ENCODE data around the gene PDZD2. TPM values are rescaled to one million over a fixed set of nuclear protein-coding genes. Genes with fewer than 3 reads are reported as not detected.

PDZD2 gene
- total and polyA plus RNA-seq, 5 donors: 40.4 to 188 (median 109) TPM

DNA sequence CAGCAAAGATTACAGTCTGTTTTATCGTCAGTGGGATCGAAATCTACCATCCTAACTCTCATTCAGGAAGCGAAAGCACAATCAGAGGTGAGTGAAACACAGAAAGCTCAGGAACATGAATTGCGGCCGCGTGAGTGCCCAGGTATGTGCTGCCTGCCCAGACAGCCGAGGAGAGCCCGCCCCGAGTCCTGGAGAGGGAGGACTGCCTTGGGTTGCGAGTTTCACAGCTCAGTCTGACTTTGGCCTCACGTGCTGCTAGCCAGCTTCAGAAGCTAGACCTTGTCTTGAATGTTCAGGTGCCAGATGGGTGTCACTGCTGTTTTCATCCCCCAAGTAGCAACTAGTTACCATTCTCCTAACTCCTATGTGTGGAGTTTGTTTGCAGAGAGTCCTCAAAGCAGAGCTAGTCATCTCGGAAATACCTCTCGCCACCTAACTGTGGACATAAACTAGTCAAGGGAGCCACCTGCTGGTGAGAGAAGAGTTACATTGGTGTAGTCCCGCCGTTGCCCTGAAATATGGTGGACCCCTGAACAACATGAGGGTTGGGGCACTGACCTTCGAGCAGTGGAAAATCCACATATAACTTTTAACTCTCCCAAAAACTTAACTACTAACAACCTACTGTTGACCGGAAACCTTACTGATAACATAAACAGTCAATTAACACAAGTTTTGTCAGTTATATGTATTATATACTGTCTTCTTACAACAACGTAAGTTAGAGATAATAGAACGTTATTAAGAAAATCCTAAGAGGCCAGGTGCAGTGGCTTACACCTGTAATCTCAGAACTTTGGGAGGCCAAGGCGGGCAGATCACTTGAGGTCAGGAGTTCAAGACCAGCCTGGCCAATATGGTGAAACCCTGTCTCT lies 454.2 kb downstream of the PDZD2 start:
- Histone ChIP-seq H3K27me3 (ENCODE audit: control insufficient read depth, insufficient read depth) (no peaks in the 10 kb centered on the region), H3K4me3 (ENCODE audit: low read length) (no peak overlapping the region), H3K9me3 (ENCODE audit: control insufficient read depth, low read length) (peaks cover 2% of the 10 kb centered on the region), H3K4me1 (ENCODE audit: control insufficient read depth, insufficient read depth, low read length) (peaks cover 8% of the 10 kb centered on the region), H3K27ac (ENCODE audit: low read length) (no peak overlapping the region)
- intact Hi-C loops (cut with DNase I): loop anchor here in 2 of 4 donors (5.0 to 10.0 kb wide), 2 partner anchors 508 to 511 kb away; no protein-coding TSS in a partner anchor
- DNase-seq (peak in 2 of 3 donors; percentile 53 to 63), ATAC-seq (peak; percentile 76 to 77)
- WGBS: 53% methylated on average over 20 of the region's 20 CpGs

DNA sequence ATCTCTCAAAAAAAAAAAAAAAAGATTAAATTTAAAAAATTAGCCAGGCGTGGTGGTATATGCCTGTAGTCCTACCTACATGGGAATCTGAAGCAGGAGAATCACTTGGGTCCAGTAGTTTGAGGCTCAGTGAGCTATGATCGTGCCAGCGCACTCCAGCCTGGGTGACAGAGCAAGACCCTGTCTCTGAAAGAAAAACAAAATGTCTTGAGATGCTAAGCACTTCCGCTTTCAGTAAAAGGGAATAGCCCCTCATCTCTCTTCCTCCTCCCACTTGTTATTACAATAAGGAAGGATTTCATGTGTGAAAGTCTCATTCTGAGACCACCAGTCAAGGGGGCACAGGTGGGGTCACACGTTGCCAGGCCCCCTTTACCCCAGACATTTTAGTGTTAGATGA lies 455.8 kb downstream of the PDZD2 start:
- no peak for DNase-seq
- Histone ChIP-seq H3K4me3 (ENCODE audit: low read length) (no peak overlapping the region), H3K9me3 (ENCODE audit: control insufficient read depth, low read length) (peaks cover 2% of the 10 kb centered on the region), H3K27ac (ENCODE audit: low read length) (no peak overlapping the region), H3K27me3 (ENCODE audit: control insufficient read depth, insufficient read depth) (no peaks in the 10 kb centered on the region), H3K4me1 (ENCODE audit: control insufficient read depth, insufficient read depth, low read length) (peaks cover 8% of the 10 kb centered on the region)
- intact Hi-C loops (cut with DNase I): loop anchor here in 3 of 4 donors (5.0 to 10.0 kb wide), 3 partner anchors 267 to 512 kb away; no protein-coding TSS in a partner anchor
- ATAC-seq: no peak
- 93% methylated on average over 5 of the region's 5 CpGs for WGBS

DNA sequence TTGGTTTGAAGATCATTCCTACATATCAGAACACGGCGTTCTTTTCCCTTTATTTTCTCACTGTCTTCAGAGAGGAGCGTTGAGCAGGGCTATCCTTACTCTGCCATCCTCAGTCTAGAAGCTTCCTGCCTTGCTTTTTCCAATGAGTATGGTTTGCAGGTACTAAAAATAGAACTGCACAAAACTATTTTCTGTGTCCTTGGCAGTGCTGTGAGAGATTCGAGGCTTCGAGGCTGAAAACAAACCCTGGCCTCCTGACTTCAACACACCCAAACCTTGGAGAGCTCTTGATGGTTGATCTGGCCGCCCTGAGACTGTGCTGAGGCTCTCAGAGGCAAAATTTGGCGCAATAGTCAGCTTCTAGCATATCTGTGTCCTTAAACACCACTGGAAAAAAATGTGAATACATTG lies 456.3 kb downstream of the PDZD2 start:
- no peaks in the 10 kb centered on the region for H3K27me3 ChIP-seq (ENCODE audit: control insufficient read depth, insufficient read depth)
- no peak overlapping the region for H3K4me3 ChIP-seq (ENCODE audit: low read length)
- ATAC-seq (no peak), DNase-seq (no peak)
- peak overlapping the region; percentile 16 for H3K27ac ChIP-seq (ENCODE audit: low read length)
- intact Hi-C loops (cut with DNase I): loop anchor here in 2 of 4 donors (5.0 to 10.0 kb wide), 2 partner anchors 268 to 510 kb away; no protein-coding TSS in a partner anchor
- 43% methylated on average over 7 of the region's 7 CpGs for WGBS
- H3K9me3 ChIP-seq (ENCODE audit: control insufficient read depth, low read length): peaks cover 4% of the 10 kb centered on the region
- H3K4me1 ChIP-seq (ENCODE audit: control insufficient read depth, insufficient read depth, low read length): peaks cover 9% of the 10 kb centered on the region

DNA sequence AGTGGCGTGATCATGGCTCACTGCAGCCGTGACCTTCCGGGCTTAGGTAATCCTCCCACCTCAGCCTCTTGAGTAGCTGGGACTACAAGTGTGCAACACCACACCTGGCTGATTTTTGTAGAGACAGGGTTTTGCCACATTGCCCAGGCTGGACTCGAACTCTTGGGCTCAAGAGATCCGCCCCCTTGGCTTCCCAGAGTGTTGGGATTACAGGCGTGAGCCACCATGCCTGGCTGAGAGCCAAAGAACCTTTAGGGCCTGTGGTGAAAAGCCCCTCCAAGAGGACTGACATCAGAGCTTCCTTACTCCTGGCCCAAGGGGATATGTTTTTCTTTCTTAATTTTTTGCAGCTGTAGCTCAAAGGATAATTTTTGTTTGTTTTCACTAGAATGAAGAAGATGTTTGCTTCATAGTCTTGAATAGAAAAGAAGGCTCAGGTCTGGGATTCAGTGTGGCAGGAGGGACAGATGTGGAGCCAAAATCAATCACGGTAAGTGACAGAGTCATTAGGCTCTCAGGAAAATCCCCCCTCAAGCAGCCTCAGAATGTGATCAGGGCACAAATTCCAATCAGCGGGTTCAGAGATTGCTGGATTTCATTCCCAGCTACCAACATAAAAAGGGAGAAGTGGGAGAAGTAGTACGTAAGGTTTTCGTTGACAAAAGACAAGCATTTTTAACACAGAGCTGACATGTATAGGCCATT lies 458.1 kb downstream of the PDZD2 start:
- WGBS: 87% methylated on average over 10 of the region's 10 CpGs
- Histone ChIP-seq H3K27me3 (ENCODE audit: control insufficient read depth, insufficient read depth) (no peaks in the 10 kb centered on the region), H3K9me3 (ENCODE audit: control insufficient read depth, low read length) (peaks cover 4% of the 10 kb centered on the region), H3K27ac (ENCODE audit: low read length) (no peak overlapping the region), H3K4me1 (ENCODE audit: control insufficient read depth, insufficient read depth, low read length) (peaks cover 11% of the 10 kb centered on the region), H3K4me3 (ENCODE audit: low read length) (no peak overlapping the region)
- DNase-seq: no peak
- intact Hi-C loops (cut with DNase I): loop anchor here in 2 of 4 donors (5.0 to 10.0 kb wide), 2 partner anchors 270 to 512 kb away; no protein-coding TSS in a partner anchor
- ATAC-seq: no peak

DNA sequence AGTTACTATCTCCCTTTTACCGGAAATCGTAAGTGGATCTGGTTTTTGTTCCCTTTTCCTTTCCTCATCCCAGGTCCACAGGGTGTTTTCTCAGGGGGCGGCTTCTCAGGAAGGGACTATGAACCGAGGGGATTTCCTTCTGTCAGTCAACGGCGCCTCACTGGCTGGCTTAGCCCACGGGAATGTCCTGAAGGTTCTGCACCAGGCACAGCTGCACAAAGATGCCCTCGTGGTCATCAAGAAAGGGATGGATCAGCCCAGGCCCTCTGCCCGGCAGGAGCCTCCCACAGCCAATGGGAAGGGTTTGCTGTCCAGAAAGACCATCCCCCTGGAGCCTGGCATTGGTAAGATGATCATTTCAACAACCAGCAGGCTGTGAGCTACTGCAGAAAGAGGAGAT lies 459.4 kb downstream of the PDZD2 start:
- Histone ChIP-seq H3K27me3 (ENCODE audit: control insufficient read depth, insufficient read depth) (no peaks in the 10 kb centered on the region), H3K4me1 (ENCODE audit: control insufficient read depth, insufficient read depth, low read length) (peaks cover 8% of the 10 kb centered on the region), H3K4me3 (ENCODE audit: low read length) (no peak overlapping the region), H3K27ac (ENCODE audit: low read length) (no peak overlapping the region), H3K9me3 (ENCODE audit: control insufficient read depth, low read length) (peaks cover 2% of the 10 kb centered on the region)
- ATAC-seq (peak; percentile 64 to 73), DNase-seq (peak; percentile 54 to 77 (median 72))
- intact Hi-C loops (cut with DNase I): loop anchor here in 2 of 4 donors (5.0 to 10.0 kb wide), 2 partner anchors 271 to 513 kb away; no protein-coding TSS in a partner anchor
- WGBS: 54% methylated on average over 9 of the region's 9 CpGs

DNA sequence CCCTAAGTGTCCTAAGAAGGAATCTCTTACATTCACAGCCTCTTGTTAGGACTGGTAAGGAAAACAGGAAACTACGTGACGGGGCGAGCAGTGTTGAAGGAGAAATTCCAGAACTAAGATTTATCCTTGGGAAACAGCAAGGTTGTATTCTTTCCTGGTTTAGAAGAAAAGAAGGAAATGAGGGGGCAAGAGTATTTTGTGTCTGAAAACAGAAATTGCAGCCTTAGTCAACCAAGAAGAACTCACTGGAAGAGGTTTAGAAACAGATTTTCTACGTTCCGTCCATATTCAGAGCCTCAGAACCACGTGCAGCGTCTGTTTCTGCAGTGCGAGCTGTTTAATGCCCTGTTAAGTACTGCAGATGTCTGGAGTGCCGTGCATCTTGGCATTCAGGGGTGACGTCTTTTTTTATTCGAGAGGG lies 460.0 kb downstream of the PDZD2 start:
- peak overlapping the region; percentile 78 for H3K27ac ChIP-seq (ENCODE audit: low read length)
- peaks cover 8% of the 10 kb centered on the region for H3K4me1 ChIP-seq (ENCODE audit: control insufficient read depth, insufficient read depth, low read length)
- intact Hi-C loops (cut with DNase I): loop anchor here in 2 of 4 donors (5.0 to 10.0 kb wide), 2 partner anchors 272 to 514 kb away; no protein-coding TSS in a partner anchor
- H3K4me3 ChIP-seq (ENCODE audit: low read length): no peak overlapping the region
- DNase-seq (no peak), ATAC-seq (peak; percentile 23 to 43)
- peaks cover 2% of the 10 kb centered on the region for H3K9me3 ChIP-seq (ENCODE audit: control insufficient read depth, low read length)
- H3K27me3 ChIP-seq (ENCODE audit: control insufficient read depth, insufficient read depth): no peaks in the 10 kb centered on the region
- WGBS: 45% methylated on average over 11 of the region's 11 CpGs

DNA sequence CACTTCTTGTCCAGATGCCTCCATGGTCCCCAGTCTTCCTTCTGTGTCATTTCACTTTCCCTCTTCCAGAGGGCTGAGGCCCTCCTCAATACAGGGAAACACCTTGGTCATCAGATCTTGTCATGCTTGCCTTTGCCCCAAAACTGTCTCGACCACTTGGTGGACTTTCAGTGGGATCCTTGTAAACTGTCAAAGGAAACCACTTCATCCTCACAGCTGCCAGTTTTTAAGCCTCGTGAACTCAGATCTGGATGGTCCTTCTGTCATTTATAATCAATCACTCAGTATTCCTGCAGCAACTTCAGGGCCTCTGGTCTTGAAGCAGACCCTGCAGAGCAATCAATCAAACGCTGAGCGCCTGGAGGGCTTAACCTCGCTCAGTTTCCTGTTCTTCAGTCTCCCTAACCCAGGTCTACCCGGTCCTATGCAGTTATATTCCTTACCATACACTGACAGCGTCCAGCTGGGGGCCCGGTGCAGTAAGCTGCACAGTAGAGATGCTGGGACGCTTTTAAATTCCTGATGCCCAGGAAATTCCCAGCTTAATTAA lies 460.6 kb downstream of the PDZD2 start:
- intact Hi-C loops (cut with DNase I): loop anchor here in 2 of 4 donors (5.0 to 10.0 kb wide), 2 partner anchors 272 to 515 kb away; no protein-coding TSS in a partner anchor
- no peak for DNase-seq
- H3K9me3 ChIP-seq (ENCODE audit: control insufficient read depth, low read length): peaks cover 2% of the 10 kb centered on the region
- no peak for ATAC-seq
- H3K4me1 ChIP-seq (ENCODE audit: control insufficient read depth, insufficient read depth, low read length): peaks cover 8% of the 10 kb centered on the region
- H3K27me3 ChIP-seq (ENCODE audit: control insufficient read depth, insufficient read depth): no peaks in the 10 kb centered on the region
- H3K4me3 ChIP-seq (ENCODE audit: low read length): no peak overlapping the region
- H3K27ac ChIP-seq (ENCODE audit: low read length): peak overlapping the region; percentile 78
- WGBS: 59% methylated on average over 9 of the region's 9 CpGs

DNA sequence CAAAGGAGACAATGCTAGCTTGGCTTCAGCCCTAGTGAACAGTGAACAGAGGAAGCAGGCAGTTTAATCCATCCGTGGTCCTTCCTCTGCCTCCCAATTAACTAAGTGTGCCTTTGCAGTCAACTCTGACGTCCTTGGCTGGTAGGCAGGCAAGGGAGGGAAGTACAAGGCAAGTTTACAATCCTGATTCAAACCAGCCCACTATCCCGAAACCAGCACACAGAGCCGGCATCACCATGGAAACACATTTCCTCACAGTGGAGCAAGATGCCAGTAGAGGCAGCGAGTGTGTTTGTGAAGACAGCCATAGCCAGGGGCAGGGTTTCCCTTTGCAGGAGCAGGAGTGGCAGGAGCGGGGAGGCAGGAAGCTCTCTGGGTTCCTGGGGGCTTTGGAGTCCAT lies 461.3 kb downstream of the PDZD2 start:
- Histone ChIP-seq H3K27ac (ENCODE audit: low read length) (peak overlapping the region; percentile 78), H3K4me1 (ENCODE audit: control insufficient read depth, insufficient read depth, low read length) (peaks cover 4% of the 10 kb centered on the region), H3K9me3 (ENCODE audit: control insufficient read depth, low read length) (peaks cover 2% of the 10 kb centered on the region), H3K4me3 (ENCODE audit: low read length) (no peak overlapping the region), H3K27me3 (ENCODE audit: control insufficient read depth, insufficient read depth) (no peaks in the 10 kb centered on the region)
- intact Hi-C loops (cut with DNase I): no loop called here
- 60% methylated on average over 6 of the region's 6 CpGs for WGBS
- DNase-seq (no peak), ATAC-seq (peak; percentile 19 to 24)

DNA sequence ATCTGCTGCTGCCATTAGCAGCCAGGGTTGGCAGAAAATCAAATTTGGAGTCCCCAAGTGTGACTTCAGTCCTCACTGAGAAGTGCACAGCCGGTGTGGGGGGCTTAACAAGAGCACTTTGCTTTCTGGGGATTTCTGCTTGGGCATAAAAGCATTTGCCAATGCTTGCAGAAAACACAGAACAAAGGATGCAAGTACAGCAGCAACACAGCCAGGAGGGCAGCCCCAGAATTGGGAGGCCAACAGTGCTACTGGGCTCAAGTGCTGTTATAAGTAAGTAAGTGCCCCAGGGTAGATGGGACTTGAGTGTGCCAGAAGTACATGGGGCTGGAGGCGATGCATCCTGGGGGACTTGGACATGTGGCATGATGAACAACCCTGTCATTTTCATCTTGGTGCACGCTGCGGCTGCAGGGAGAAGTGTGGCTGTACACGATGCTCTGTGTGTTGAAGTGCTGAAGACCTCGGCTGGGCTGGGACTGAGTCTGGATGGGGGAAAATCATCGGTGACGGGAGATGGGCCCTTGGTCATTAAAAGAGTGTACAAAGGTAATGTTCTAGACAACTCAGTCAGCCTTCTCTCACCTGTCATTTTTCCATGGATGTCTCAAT lies 461.9 kb downstream of the PDZD2 start:
- DNase-seq: no peak
- H3K27me3 ChIP-seq (ENCODE audit: control insufficient read depth, insufficient read depth): no peaks in the 10 kb centered on the region
- no peak for ATAC-seq
- no peak overlapping the region for H3K4me3 ChIP-seq (ENCODE audit: low read length)
- H3K9me3 ChIP-seq (ENCODE audit: control insufficient read depth, low read length): peaks cover 2% of the 10 kb centered on the region
- H3K27ac ChIP-seq (ENCODE audit: low read length): peak overlapping the region; percentile 74
- peaks cover 3% of the 10 kb centered on the region for H3K4me1 ChIP-seq (ENCODE audit: control insufficient read depth, insufficient read depth, low read length)
- 89% methylated on average over 8 of the region's 8 CpGs for WGBS
- intact Hi-C loops (cut with DNase I): no loop called here

DNA sequence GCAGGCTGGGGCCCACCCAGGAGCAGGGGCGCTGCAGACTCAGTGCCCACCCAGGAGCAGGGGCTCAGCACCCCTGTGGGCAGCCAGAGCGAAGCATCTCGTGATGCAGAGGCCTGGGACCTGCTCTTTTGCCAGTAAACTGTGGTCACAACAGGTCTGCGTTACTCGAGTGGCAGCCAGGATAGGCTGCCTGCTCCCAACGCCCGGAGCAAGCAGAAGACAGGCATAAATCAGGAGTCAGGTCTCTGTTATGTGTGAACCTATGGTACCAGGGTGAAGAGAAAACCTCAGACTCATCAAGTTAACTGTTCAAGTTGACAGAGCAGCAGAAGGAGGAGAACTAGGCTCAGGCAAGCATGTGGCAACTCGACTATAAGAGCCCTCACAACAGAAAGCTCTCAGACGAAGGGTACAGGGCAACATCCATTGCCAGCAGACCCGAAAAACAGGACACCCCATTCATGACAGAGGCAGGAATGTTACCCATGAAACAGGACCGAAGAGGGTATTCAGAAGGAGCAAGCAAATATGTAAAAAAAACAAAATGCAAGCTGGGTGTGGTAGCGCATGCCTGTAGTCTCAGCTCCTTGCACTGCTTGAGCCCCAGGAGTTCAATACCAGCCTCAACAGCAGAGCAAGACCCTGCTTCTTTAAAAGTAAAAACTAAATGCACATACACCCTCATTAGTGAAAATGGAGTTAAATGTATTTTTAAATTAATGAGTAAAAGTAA lies 463.5 kb downstream of the PDZD2 start:
- H3K4me1 ChIP-seq (ENCODE audit: control insufficient read depth, insufficient read depth, low read length): peaks cover 3% of the 10 kb centered on the region
- peaks cover 2% of the 10 kb centered on the region for H3K9me3 ChIP-seq (ENCODE audit: control insufficient read depth, low read length)
- intact Hi-C loops (cut with DNase I): no loop called here
- 87% methylated on average over 12 of the region's 12 CpGs for WGBS
- DNase-seq (no peak), ATAC-seq (no peak)
- H3K4me3 ChIP-seq (ENCODE audit: low read length): no peak overlapping the region
- no peak overlapping the region for H3K27ac ChIP-seq (ENCODE audit: low read length)
- H3K27me3 ChIP-seq (ENCODE audit: control insufficient read depth, insufficient read depth): no peaks in the 10 kb centered on the region
